A549 (cell line): ENCODE data around the gene VN1R5. TPM values are rescaled to one million over a fixed set of nuclear protein-coding genes. Genes with fewer than 3 reads are reported as not detected.

ENCODE experiments used
- ATAC-seq, 2 experiments: fragments of 200-7000 bp in 1 of 2; fragments of >200 bp in 1 of 2; cut with Nextera tagmentation in 1 of 2; cut with Tn5 transposase in 1 of 2; 3 replicates each; pipeline versions ENCODE4 v1.8.0 to v1.9.1; 2018 to 2020; ENCODE audit warnings: mild to moderate bottlenecking in 1 of 2, moderate library complexity in 1 of 2
- CTCF ChIA-PET: fragments of 300-600 bp; sonication (Branson Sonifier 250); formaldehyde crosslinking; extraction: SDS; loops from one replicate; lab custom pipeline; 2021; ENCODE audit warnings: antibody characterized with exemption, inconsistent platforms; lab: Yijun Ruan, JAX
- POLR2A ChIA-PET: fragments of 350-600 bp; formaldehyde crosslinking; extraction: SDS; loops from one replicate; lab custom pipeline; 2021; ENCODE audit warnings: antibody characterized with exemption, inconsistent platforms; lab: Yijun Ruan, JAX
- DNase-seq, 2 experiments: peaks; one replicate each; pipeline versions ENCODE4 v3.0.0 to v3.0.0-alpha.2; 2011 to 2016; ENCODE audit warnings: low read depth in 1 of 2, low spot score in 1 of 2
- FAIRE-seq: peaks from 2 replicates; lab custom pipeline; 2011; peaks lifted over from hg19 to GRCh38; lab: Jason Lieb, UNC
- H3K27ac ChIP-seq, 2 experiments: fragments of >200 bp; sonication (Bioruptor Twin); formaldehyde crosslinking; 3 replicates each; pipeline ENCODE4 v1.5.1; 2016 to 2017
- H3K4me1 ChIP-seq: fragments of >200 bp; sonication (Bioruptor Twin); formaldehyde crosslinking; 3 replicates; pipeline ENCODE4 v1.6.1; 2016
- H3K4me2 ChIP-seq: fragments of >200 bp; sonication (Bioruptor Twin); formaldehyde crosslinking; 3 replicates; pipeline ENCODE4 v1.6.1; 2016
- H3K4me3 ChIP-seq: fragments of >200 bp; sonication (Bioruptor Twin); formaldehyde crosslinking; 3 replicates; pipeline ENCODE4 v1.5.1; 2016
- H3K9me3 ChIP-seq: fragments of >200 bp; sonication (Bioruptor Twin); formaldehyde crosslinking; 3 replicates; pipeline ENCODE4 v1.6.1; 2016
- CHD4 ChIP-seq: fragments of 200-600 bp; sonication (generic); IDR thresholded peaks from 2 replicates; pipeline ENCODE4 v1.6.1; 2016; ENCODE audit warnings: antibody characterized with exemption, mild to moderate bottlenecking, borderline replicate concordance
- EP300 ChIP-seq, 2 experiments: fragments of >200 bp; sonication (Bioruptor Twin); formaldehyde crosslinking; IDR thresholded peaks; 2 replicates in 1 of 2; 3 replicates in 1 of 2; pipeline ENCODE4 v1.6.1; 2016 to 2017
- FOSL2 ChIP-seq, 2 experiments: fragments of 450-650 bp in 1 of 2; fragments of >200 bp in 1 of 2; sonication (Bioruptor Twin) in 1 of 2; formaldehyde crosslinking; IDR thresholded peaks; 2 replicates each; pipeline versions ENCODE4 v1.5.0 to v1.6.1; 2016 to 2020; ENCODE audit warnings: mild to moderate bottlenecking in 1 of 2, moderate library complexity in 1 of 2
- GATA3 ChIP-seq: IDR thresholded peaks from 2 replicates; pipeline ENCODE4 v1.6.1; 2012; ENCODE audit warnings: borderline replicate concordance
- HOXB13 ChIP-seq: fragments of 250-450 bp; sonication (Bioruptor Pico); IDR thresholded peaks from 2 replicates; pipeline ENCODE4 v1.5.0; 2020; ENCODE audit warnings: low read depth, mild to moderate bottlenecking, moderate library complexity
- HOXB5 ChIP-seq: fragments of 250-450 bp; sonication (Bioruptor Pico); IDR thresholded peaks from 2 replicates; pipeline ENCODE4 v1.5.0; 2020; ENCODE audit warnings: mild to moderate bottlenecking, moderate library complexity
- JUN ChIP-seq, 2 experiments: fragments of >200 bp; sonication (Bioruptor Twin); formaldehyde crosslinking; IDR thresholded peaks; 2 replicates in 1 of 2; 3 replicates in 1 of 2; pipeline ENCODE4 v1.6.1; 2016 to 2017
- MAFK ChIP-seq: fragments of 450-650 bp; IDR thresholded peaks from 2 replicates; pipeline ENCODE4 v1.6.1; 2014; ENCODE audit not compliant: partially characterized antibody
- MYC ChIP-seq: IDR thresholded peaks from 2 replicates; pipeline ENCODE4 v1.6.1; 2012; ENCODE audit warnings: mild to moderate bottlenecking, inconsistent platforms, low read length, improper control_type of control experiment, borderline replicate concordance
- NPAS2 ChIP-seq: fragments of 250-450 bp; sonication (Bioruptor Pico); IDR thresholded peaks from 2 replicates; pipeline ENCODE4 v1.8.0; 2022; ENCODE audit warnings: mild to moderate bottlenecking, moderate library complexity, borderline replicate concordance
- PHF8 ChIP-seq: fragments of 200-600 bp; sonication (generic); IDR thresholded peaks from 2 replicates; pipeline ENCODE4 v1.6.1; 2016; ENCODE audit warnings: low read depth, mild to moderate bottlenecking, antibody characterized with exemption, moderate library complexity, borderline replicate concordance
- POLR2A ChIP-seq: IDR thresholded peaks from 2 replicates; pipeline ENCODE4 v1.6.1; 2012; ENCODE audit warnings: mild to moderate bottlenecking, low read length
- POLR2AphosphoS2 ChIP-seq: conservative IDR thresholded peaks from 2 replicates; pipeline ENCODE4 v1.6.1; 2012; ENCODE audit warnings: low read length, improper control_type of control experiment, inconsistent platforms
- RARB ChIP-seq: fragments of 250-450 bp; sonication (Bioruptor Pico); IDR thresholded peaks from 2 replicates; pipeline ENCODE4 v1.8.0; 2021; ENCODE audit warnings: mild to moderate bottlenecking, moderate library complexity
- RFX5 ChIP-seq: fragments of 450-650 bp; IDR thresholded peaks from 2 replicates; pipeline ENCODE4 v1.7.1; 2014; ENCODE audit warnings: antibody characterized with exemption, mild to moderate bottlenecking, moderate library complexity
- ZFP36 ChIP-seq: fragments of 450-650 bp; IDR thresholded peaks from 2 replicates; pipeline ENCODE4 v1.6.1; 2014; ENCODE audit warnings: borderline replicate concordance; ENCODE audit not compliant: partially characterized antibody
- ZNF302 ChIP-seq: fragments of 250-450 bp; sonication (Bioruptor Pico); IDR thresholded peaks from 2 replicates; pipeline ENCODE4 v1.9.0; 2021; ENCODE audit warnings: inconsistent platforms, mild to moderate bottlenecking, moderate library complexity
- ZSCAN20 ChIP-seq: fragments of 250-450 bp; sonication (Bioruptor Pico); IDR thresholded peaks from 2 replicates; pipeline ENCODE4 v1.8.0; 2022; ENCODE audit warnings: mild to moderate bottlenecking, moderate library complexity
- WGBS: methylation state at CpG from one replicate; pipeline ENCODE4 v1.1.6; 2017; ENCODE audit errors: missing lambda C conversion rate; 5-methylcytosine and 5-hydroxymethylcytosine counted together
- polyA plus RNA-seq, 4 experiments: library from polyadenylated mRNA; depleted of rRNA in 3 of 4; stranded (reverse); fragments of >200 nt; fragmentation: RNase III in 1 of 4; extraction: RNeasy Plus Mini Kit Qiagen cat#74134 plus additional on column Dnase treatment in 1 of 4; gene quantifications; 2 replicates in 3 of 4; 3 replicates in 1 of 4; pipeline ENCODE4 v1.2.3, GENCODE V29; 2011 to 2017
- TF ChIP-seq, protein P1 (sequence below): IDR thresholded peaks from 2 replicates; pipeline ENCODE4 v1.6.1; 2012
- TF ChIP-seq, protein P2 (sequence below): fragments of 200-600 bp; sonication (generic); IDR thresholded peaks from 2 replicates; pipeline ENCODE4 v1.6.1; 2016; ENCODE audit warnings: antibody characterized with exemption, mild to moderate bottlenecking, moderate library complexity
- TF ChIP-seq, protein P3 (sequence below): fragments of >200 bp; sonication (Bioruptor Twin); formaldehyde crosslinking; IDR thresholded peaks from 3 replicates; pipeline ENCODE4 v1.6.1; 2016
- TF ChIP-seq, protein P4 (sequence below): IDR thresholded peaks from 2 replicates; pipeline ENCODE4 v1.6.1; 2012; ENCODE audit warnings: low read depth, borderline replicate concordance
- TF ChIP-seq, protein P5 (sequence below): fragments of 250-450 bp; sonication (Bioruptor Pico); IDR thresholded peaks from 2 replicates; pipeline ENCODE4 v1.5.0; 2020; ENCODE audit warnings: low read depth, mild to moderate bottlenecking, moderate library complexity
- TF ChIP-seq, protein P6 (sequence below): fragments of >200 bp; sonication (Bioruptor Twin); formaldehyde crosslinking; IDR thresholded peaks from 2 replicates; pipeline ENCODE4 v1.6.1; 2016

VN1R5 gene
- polyA plus RNA-seq, 2 of the 4 experiments (the other 2 are of a cell fraction) = not detected

DNA sequence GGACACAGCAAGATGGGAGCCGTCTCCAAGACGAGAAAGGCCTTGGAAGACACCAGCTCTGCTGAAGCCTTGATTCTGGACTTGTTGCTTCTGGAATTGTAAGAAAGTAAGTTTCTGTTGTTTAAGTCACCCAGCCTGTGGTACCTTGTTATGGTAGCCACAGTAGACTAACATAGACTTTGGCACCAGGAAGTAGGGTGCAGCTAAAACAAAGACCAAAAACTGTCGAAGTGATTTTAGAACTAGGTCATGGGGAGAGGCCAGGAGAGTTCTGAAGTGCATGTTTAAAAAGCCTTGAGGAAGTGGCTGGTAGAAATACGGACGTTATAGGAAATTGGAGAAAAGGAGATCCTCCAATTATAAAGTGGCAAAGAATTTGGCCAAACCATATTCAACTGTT lies 47.3 kb downstream of the VN1R5 start:
- no peak overlapping the region for H3K27ac ChIP-seq
- no peaks in the 10 kb centered on the region for H3K4me1 ChIP-seq
- no peak overlapping the region for H3K4me2 ChIP-seq
- ChIA-PET CTCF (no interaction called here), POLR2A (no interaction called here)
- ATAC-seq (no peak), FAIRE-seq (no peak), DNase-seq (no peak)
- WGBS = 72% methylated on average over 5 of the region's 5 CpGs
- no peak overlapping the region for H3K4me3 ChIP-seq
- TF ChIP-seq CHD4 (no peak), NPAS2 (CRISPR knock-in tag) (no peak), GATA3 (no peak), EP300 (IDR thresholded peaks at IDR 0.05) (no peak), RFX5 (no peak), JUN (IDR thresholded peaks at IDR 0.05) (no peak), HOXB5 (CRISPR knock-in tag) (no peak), POLR2AphosphoS2 (no peak), ZNF302 (CRISPR knock-in tag) (no peak)
- TF ChIP-seq, protein P1, sequence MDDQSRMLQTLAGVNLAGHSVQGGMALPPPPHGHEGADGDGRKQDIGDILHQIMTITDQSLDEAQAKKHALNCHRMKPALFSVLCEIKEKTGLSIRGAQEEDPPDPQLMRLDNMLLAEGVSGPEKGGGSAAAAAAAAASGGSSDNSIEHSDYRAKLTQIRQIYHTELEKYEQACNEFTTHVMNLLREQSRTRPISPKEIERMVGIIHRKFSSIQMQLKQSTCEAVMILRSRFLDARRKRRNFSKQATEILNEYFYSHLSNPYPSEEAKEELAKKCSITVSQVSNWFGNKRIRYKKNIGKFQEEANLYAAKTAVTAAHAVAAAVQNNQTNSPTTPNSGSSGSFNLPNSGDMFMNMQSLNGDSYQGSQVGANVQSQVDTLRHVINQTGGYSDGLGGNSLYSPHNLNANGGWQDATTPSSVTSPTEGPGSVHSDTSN = no peak
- TF ChIP-seq, protein P2, sequence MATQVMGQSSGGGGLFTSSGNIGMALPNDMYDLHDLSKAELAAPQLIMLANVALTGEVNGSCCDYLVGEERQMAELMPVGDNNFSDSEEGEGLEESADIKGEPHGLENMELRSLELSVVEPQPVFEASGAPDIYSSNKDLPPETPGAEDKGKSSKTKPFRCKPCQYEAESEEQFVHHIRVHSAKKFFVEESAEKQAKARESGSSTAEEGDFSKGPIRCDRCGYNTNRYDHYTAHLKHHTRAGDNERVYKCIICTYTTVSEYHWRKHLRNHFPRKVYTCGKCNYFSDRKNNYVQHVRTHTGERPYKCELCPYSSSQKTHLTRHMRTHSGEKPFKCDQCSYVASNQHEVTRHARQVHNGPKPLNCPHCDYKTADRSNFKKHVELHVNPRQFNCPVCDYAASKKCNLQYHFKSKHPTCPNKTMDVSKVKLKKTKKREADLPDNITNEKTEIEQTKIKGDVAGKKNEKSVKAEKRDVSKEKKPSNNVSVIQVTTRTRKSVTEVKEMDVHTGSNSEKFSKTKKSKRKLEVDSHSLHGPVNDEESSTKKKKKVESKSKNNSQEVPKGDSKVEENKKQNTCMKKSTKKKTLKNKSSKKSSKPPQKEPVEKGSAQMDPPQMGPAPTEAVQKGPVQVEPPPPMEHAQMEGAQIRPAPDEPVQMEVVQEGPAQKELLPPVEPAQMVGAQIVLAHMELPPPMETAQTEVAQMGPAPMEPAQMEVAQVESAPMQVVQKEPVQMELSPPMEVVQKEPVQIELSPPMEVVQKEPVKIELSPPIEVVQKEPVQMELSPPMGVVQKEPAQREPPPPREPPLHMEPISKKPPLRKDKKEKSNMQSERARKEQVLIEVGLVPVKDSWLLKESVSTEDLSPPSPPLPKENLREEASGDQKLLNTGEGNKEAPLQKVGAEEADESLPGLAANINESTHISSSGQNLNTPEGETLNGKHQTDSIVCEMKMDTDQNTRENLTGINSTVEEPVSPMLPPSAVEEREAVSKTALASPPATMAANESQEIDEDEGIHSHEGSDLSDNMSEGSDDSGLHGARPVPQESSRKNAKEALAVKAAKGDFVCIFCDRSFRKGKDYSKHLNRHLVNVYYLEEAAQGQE = no peak
- TF ChIP-seq, protein P3, sequence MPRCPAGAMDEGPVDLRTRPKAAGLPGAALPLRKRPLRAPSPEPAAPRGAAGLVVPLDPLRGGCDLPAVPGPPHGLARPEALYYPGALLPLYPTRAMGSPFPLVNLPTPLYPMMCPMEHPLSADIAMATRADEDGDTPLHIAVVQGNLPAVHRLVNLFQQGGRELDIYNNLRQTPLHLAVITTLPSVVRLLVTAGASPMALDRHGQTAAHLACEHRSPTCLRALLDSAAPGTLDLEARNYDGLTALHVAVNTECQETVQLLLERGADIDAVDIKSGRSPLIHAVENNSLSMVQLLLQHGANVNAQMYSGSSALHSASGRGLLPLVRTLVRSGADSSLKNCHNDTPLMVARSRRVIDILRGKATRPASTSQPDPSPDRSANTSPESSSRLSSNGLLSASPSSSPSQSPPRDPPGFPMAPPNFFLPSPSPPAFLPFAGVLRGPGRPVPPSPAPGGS = no peak
- H3K9me3 ChIP-seq = peaks cover 14% of the 10 kb centered on the region; the same call in 1 of the 3 replicates

DNA sequence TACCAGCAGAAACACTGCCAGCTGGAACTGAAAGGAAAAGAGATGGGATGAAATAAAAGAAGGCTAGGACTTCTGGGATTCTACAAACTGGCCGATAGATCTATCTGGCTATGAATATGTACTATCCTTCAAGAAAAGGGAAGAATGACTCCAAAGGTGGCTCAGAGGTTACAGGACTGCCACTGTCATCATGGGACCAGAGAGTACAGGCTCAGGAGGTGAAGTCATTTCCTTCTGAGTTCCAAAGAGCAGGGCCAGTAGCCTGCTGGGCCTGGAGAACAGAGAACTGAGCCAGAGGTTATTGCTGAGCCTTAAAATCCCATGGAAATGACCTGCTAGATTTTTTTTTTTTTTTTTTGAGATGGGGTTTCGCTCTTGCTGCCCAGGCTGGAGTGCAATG lies 48.2 kb downstream of the VN1R5 start:
- WGBS = 95% methylated on average over 2 of the region's 2 CpGs
- H3K4me2 ChIP-seq = no peak overlapping the region
- ATAC-seq (no peak), FAIRE-seq (no peak), DNase-seq (no peak)
- peaks cover 14% of the 10 kb centered on the region; the same call in 1 of the 3 replicates for H3K9me3 ChIP-seq
- ChIA-PET CTCF (no interaction called here), POLR2A (no interaction called here)
- H3K4me1 ChIP-seq = no peaks in the 10 kb centered on the region
- H3K4me3 ChIP-seq = no peak overlapping the region
- no peak overlapping the region for H3K27ac ChIP-seq
- TF ChIP-seq RARB (CRISPR knock-in tag) (no peak), MYC (no peak), MAFK (no peak), POLR2A (no peak), ZFP36 (no peak), ZSCAN20 (CRISPR knock-in tag) (no peak), FOSL2 (IDR thresholded peaks at IDR 0.05) (no peak), FOSL2 (CRISPR knock-in tag; IDR thresholded peaks at IDR 0.05) (no peak), PHF8 (no peak), HOXB13 (no peak)
- TF ChIP-seq, protein P2 = no peak
- TF ChIP-seq, protein P4, sequence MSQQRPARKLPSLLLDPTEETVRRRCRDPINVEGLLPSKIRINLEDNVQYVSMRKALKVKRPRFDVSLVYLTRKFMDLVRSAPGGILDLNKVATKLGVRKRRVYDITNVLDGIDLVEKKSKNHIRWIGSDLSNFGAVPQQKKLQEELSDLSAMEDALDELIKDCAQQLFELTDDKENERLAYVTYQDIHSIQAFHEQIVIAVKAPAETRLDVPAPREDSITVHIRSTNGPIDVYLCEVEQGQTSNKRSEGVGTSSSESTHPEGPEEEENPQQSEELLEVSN = no peak
- TF ChIP-seq, protein P3 = no peak
- TF ChIP-seq, protein P5, sequence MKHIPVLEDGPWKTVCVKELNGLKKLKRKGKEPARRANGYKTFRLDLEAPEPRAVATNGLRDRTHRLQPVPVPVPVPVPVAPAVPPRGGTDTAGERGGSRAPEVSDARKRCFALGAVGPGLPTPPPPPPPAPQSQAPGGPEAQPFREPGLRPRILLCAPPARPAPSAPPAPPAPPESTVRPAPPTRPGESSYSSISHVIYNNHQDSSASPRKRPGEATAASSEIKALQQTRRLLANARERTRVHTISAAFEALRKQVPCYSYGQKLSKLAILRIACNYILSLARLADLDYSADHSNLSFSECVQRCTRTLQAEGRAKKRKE (CRISPR knock-in tag) = no peak
- TF ChIP-seq, protein P6, sequence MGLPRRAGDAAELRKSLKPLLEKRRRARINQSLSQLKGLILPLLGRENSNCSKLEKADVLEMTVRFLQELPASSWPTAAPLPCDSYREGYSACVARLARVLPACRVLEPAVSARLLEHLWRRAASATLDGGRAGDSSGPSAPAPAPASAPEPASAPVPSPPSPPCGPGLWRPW = no peak
